Colon (tissue), 2 donors: ENCODE data around the gene GGNBP2.

Experiments
- FAIRE-seq: peaks from 2 replicates; lab custom pipeline; 2012; peaks lifted over from hg19 to GRCh38; lab: Jason Lieb, UNC
- donor health status: control.
- donor health status: control.

GGNBP2 gene

DNA sequence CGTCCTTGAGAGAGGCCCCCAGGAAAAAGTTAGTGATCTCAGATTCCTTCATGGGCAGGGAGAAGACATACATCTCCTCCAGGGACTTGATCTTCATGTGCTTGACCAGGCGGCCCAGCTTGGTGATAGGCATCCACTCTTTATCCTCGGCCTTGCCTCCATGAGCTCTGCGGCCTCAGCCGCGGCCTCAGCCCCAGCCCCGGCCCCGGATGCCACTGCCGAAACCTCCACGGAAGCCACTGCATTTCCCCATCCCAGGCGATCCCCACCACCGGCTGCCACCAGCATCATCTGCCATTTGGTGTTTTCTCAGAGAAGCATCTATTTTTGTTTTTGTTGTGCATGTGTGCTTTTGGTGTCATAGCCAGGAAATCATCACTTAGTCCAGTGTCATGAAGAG lies 30.3 kb downstream of the GGNBP2 start:
- no peak for FAIRE-seq

DNA sequence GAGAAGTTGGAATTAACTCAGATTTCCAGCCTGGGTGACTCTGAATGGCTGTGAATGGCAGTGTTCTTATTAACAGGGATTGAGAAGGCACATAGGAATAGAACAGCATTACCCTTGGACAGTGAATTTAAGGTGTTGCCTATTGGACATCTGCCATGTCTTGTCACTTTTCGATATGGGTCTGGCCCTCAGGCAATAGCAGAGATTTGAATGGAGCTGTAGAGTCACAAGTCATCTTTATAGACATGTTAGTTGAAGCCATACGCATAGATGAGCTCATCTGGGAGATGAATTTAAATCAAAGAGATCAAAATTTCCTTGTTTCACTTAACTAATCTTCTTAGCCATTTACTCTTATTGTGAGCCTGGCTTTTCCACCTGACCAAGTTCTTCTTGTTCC lies 32.1 kb downstream of the GGNBP2 start:
- FAIRE-seq, result no peak

- FAIRE-seq, result no peak
Observed at GRCh38 chr17:36578671-36579070, 34.0 kb downstream of the GGNBP2 start.

GRCh38 chr17:36583787-36584186 lies 39.1 kb downstream of the GGNBP2 start:
- FAIRE-seq, result no peak

DNA sequence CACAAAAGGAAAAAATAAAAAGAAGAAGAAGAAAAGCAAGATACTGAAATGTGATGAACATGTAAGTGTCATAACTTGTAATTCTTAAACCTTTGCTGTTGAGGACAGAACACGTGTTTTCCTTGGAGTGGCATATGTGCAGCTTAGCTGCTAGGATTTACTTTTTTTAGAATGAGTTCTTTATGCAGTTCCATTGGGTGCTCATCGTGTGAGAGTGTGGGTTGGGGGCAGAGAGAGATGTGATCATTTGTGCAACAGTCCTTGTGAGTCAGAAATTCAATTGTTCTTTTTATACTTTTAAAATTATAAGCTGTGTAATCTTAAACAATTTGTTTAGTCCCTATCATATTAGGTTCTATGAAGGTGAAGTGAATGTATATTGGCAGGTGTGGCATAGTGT lies 41.4 kb downstream of the GGNBP2 start:
- no peak for FAIRE-seq

DNA sequence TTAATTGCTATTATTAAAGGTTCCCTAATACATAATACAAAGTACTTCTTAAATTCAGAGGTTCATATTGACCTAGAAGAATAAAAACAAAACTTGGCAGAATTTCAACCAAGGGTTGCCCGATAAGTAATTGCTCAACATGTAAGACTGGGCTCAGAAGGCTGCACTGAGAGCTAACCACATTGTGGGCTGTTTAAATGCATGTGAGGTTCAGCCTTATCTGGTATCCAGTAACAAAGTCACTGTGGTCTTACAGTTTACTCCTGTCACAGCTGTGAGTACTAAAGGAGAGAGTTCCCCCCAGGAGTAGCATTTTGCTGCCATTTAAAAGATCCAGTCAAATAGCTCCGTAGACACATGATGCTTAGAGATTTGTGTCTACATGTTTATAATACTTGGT lies 45.4 kb downstream of the GGNBP2 start:
- no peak for FAIRE-seq

DNA sequence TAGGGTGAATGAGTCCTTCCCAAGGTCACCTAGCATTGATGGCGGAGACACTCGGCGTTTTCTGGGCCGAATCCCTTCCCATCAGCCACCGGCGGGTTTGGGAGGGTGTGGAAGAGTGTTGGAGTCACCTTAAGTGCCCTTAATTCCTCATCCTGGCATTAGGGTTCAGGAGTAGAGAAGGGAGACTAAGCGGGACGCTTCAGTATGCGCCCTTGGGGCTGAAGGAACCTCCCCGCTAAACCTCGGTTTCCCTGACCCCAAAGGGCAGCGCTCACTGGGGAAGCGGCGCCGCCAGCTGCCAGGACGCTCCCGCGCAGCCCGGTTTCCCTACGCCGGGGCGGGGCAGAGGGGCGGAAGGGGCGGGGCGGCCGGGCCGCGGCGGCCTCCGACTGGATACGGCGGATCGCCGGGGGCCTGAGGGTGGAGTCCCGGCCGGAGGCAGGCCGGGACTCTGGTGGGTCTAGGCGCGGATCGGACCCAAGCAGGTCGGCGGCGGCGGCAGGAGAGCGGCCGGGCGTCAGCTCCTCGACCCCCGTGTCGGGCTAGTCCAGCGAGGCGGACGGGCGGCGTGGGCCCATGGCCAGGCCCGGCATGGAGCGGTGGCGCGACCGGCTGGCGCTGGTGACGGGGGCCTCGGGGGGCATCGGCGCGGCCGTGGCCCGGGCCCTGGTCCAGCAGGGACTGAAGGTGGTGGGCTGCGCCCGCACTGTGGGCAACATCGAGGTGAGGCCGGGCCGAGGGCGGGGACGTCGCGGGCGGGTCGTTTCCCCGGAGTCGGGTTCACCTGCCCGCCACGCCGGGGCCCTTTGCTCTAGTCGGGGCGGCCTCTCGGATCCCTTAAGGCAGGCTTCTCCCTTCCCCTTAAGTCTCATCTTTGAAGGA lies 47.0 kb downstream of the GGNBP2 start, which contains the start of gene DHRS11:
Gene DHRS11, plus strand, starts transcription at position 446 of the 882 bp plus-strand sequence. Its CDS starts 131 bp downstream, at position 577.
- no peak for FAIRE-seq

GRCh38 chr17:36592316-36592715 lies 47.6 kb downstream of the GGNBP2 start:
- no peak for FAIRE-seq

GRCh38 chr17:36592716-36593321 lies 48.1 kb downstream of the GGNBP2 start:
- no peak for FAIRE-seq

DNA sequence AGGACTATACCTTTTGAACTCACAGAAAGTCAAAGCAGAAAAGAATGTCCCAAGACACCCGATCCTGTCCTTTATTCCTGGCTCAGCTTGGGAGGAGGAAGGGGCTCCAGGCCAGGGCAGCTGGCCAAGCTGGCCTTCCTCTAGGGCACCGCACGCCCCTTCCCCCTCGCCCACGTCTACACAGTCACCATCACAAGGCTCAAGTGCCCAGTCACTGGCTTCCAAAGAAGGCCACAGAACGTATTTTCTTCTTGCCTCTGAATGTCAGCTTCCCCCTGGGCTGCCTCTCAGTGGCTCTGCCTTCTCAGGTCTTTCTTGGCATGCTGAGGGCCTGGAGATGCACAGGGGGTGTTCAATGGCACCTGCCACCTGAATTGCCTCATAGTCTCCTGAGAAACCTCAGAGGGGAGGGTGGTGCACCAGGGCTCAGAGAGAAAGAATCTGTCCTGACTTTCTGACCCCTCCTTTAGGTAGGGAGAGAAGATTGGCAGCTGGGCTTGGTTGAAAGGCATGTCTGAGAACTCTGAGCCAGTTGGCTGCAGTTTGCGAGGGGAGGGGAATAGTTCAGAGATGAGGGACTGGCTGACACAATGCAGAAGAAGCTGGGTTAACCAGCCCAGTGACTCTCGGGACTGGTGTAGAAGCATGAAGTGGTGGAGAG lies 49.1 kb downstream of the GGNBP2 start:
- FAIRE-seq, result no peak

DNA sequence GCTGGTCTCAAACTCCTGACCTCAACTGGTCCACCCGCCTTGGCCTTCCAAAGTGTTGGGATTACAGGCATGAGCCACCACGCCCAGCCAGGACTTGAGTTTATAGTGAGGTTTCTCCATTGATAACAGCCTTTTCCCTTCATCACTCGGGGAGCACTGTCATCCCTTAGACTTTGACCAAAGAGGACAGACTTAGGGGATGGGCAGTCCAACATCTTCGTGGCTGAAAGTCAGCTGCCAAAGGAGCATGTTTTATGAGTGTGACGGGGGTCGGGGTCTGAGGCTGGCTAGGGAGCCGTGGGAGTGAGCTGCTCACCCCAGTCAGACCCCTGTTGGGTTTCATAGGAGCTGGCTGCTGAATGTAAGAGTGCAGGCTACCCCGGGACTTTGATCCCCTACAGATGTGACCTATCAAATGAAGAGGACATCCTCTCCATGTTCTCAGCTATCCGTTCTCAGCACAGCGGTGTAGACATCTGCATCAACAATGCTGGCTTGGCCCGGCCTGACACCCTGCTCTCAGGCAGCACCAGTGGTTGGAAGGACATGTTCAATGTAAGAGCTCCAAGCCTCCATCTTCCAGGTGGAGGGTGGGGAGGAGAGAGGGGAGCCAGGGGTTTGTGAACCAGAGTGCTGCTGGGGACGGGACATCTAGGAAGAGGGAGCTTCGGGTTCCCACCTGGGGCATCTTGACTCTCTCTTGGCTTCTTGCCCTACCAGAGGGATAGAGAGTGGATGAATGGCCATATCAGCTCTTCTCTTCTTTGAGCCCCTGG lies 50.1 kb downstream of the GGNBP2 start:
- FAIRE-seq, result no peak

DNA sequence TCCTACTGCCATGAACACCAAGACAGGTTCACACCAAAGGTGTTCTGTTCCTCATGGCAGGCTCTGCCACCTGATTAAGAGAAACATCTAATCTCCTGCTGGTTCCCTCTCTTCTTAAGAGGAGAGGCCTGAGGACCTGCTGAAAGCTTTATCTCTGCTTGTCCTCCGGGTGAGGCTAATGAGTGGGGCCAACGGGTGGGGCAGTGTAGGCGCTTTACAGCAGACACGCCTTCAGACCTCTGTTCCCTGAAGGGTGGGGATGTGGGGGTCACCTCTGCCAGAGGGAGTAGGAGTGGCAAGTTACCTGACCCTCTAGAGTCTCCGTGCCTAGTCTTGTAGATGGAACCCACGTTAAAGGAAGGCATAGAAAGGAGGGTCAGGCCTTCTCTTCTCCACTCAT lies 52.5 kb downstream of the GGNBP2 start:
- FAIRE-seq, result no peak

GRCh38 chr17:36597866-36598777 lies 53.4 kb downstream of the GGNBP2 start:
- no peak for FAIRE-seq

DNA sequence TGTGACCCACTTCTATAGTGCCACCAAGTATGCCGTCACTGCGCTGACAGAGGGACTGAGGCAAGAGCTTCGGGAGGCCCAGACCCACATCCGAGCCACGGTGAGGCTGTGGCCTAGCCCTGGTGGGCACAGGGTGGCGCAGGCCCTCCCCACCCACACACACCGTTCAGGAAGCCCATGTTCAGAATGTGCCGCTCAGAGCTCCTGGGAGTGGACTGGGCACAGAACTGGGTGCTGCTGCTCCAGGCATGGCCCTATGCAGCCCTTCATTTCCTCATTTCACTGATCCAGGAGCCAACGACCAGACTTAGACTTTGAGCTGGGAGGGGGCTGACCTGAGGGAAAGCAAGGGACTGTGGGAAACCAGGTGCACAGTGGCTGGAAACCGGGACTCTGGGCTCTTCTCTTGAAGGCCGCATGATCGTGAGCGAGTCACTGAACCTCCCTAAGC lies 54.3 kb downstream of the GGNBP2 start:
- FAIRE-seq, result no peak

DNA sequence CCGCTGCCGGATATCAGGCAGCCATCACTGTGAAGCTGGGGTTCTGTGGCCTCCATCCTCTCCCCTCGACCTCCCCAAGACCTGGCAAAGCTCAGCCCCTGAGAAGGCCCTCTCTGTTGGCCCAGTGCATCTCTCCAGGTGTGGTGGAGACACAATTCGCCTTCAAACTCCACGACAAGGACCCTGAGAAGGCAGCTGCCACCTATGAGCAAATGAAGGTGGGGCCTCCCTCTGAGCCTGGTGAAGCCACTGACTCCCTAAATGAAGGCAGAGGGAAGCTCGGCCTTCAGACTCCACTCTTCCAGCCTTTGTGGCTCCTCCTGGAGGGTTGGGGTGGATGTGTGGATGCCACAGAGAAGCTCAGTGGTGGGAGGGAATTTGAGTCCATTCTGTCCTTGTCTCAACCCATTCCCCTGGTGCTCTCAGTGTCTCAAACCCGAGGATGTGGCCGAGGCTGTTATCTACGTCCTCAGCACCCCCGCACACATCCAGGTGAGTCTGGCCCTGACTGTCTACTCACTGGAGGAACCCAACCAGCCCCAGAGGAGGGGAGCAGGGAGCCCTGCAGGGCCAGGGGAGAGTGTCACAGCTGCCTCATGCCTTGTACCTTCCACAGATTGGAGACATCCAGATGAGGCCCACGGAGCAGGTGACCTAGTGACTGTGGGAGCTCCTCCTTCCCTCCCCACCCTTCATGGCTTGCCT lies 55.0 kb downstream of the GGNBP2 start:
- no peak for FAIRE-seq

- no peak for FAIRE-seq
Observed at GRCh38 chr17:36600465-36600864, 55.7 kb downstream of the GGNBP2 start.

DNA sequence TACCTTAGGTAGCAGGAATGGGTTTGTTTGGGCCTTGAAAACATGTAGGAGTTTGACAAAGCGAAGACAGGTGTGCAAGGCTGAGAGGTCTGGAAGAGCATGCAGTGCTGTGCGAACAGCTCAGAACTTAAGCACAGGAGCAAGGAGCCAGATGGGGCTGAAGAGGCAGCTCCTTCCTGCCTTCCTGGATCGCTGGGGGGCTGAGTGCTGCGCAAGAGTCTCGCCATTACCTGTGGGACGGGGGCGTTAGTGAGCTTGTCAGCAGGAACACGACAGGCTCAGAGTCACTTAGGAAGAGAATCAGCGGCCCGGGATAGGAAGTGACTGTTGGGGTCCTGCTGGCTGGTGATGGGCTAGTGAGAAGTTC lies 56.2 kb downstream of the GGNBP2 start:
- FAIRE-seq, result no peak

DNA sequence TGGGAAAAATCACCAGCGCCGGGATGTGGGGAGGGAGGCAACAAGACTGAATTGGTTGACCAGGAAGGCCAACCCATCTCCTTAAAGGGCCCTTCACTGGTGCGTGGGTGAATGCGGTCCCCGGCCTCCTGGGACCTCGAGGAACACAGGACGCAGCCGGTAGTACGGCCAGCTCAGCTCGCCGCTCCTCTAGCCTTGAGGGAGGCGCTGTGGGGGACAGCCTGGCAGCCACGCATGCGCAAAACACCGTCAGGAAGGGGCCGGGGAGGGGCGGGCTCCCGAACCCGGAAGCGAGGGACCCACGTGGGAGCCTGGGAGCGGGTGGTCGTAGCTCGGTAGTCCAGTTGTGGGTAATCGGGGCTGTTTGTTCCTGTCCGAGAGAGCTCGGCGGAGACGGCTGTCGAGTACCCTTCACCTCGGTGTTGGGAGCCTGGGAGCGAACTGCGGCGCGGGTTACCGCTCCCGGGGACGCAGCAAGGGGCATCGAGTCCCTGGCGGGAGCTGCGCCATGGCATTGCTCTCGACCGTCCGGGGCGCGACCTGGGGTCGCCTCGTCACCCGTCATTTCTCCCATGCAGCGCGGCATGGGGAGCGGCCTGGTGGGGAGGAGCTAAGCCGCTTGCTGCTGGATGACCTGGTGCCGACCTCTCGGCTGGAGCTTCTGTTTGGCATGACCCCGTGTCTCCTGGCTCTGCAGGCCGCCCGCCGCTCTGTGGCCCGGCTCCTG lies 56.7 kb downstream of the GGNBP2 start, which contains the start of gene MRM1:
Gene MRM1, plus strand, starts transcription at position 281 of the 727 bp plus-strand sequence. Its CDS starts 228 bp downstream, at position 509.
- no peak for FAIRE-seq

GRCh38 chr17:36602030-36602748 lies 57.5 kb downstream of the GGNBP2 start:
- FAIRE-seq, result no peak
